DND-41 (cell line): ENCODE results near the gene DEPP1.

Experiments used
- CTCF ChIP-seq: IDR thresholded peaks from 2 replicates; pipeline ENCODE4 v1.5.1; 2012; ENCODE audit warnings: borderline replicate concordance, low read length, moderate library complexity, mild to moderate bottlenecking; ENCODE audit not compliant: poor library complexity, severe bottlenecking; ENCODE audit errors: extremely low read depth
- EZH2 ChIP-seq: IDR thresholded peaks from 3 replicates; pipeline ENCODE4 v1.6.1; 2012; ENCODE audit warnings: borderline replicate concordance, low read depth, mild to moderate bottlenecking, moderate library complexity, low read length, inconsistent platforms; ENCODE audit not compliant: severe bottlenecking

DNA sequence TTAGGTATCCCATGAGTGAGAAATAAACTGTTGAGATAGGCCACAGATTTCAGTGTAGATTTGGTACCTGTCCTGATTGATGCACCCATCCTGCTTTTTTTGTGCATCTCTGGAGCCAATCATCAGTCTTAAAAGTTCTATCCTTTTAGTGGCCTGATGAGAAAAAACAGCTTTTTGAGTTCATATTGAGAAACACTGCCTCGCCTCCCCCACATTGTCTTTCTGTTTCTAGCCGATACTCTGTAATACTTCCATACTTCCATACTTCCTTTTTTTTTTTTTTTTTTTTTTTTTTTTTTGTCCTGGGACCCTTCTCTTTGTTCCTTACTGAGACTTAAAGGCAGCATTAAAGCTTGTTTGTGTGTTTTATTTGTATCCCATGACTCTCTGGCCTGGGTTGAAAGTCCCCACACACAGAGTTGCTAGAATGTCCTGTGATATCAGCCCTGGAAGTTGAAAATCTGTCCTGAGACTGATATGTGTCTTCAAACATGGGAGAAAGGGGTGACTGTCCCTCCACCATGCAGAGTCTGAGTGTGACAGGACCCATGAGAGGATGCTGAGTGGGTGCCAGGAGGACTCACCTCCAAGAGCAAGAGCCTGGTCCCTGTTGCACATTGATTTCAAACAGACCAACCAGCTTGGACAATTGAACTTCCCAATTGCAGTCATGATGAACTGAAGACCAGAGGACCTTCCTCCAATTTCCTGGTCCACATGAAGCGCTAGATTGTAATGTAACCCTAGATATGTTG lies 27.8 kb upstream of the DEPP1 start:
- TF ChIP-seq CTCF (no peak), EZH2 (no peak)
